HCT116 (cell line): ENCODE results near the gene ZNF804A. TPM values are rescaled to one million over a fixed set of nuclear protein-coding genes. Genes with fewer than 3 reads are reported as not detected.

Experiments
- ATAC-seq: fragments of 200-7000 bp; cut with Tn5 transposase; 2 replicates; pipeline ENCODE4 v1.9.1; 2020; ENCODE audit warnings: mild to moderate bottlenecking, moderate library complexity
- BruUV-seq: library from RNA; stranded (reverse); fragments of 400-500 nt; replicated peaks from 2 replicates; lab custom pipeline; 2021; lab: Mats Ljungman, UMichigan
- CTCF ChIA-PET: fragments of 300-600 bp; sonication (Branson Sonifier 250); formaldehyde crosslinking; loops from one replicate; lab custom pipeline; 2021; ENCODE audit warnings: antibody characterized with exemption; lab: Charles Lee
- POLR2A ChIA-PET: fragments of 300-600, 350-600 bp; sonication (Branson Sonifier 250); formaldehyde crosslinking; loops from one replicate; lab custom pipeline; 2021; ENCODE audit warnings: antibody characterized with exemption; lab: Charles Lee
- RAD21 ChIA-PET, 2 experiments: fragments of 300-600 bp; sonication (Branson Sonifier 250); formaldehyde crosslinking; loops; one replicate each; lab custom pipeline; 2023; ENCODE audit warnings: low total read pairs in 2 of 2; ENCODE audit not compliant: uncharacterized antibody in 2 of 2, unreplicated experiment in 2 of 2, low non-redundant PET in 1 of 2; lab: Charles Lee
- DNase-seq: peaks from one replicate; pipeline ENCODE4 v3.0.0-alpha.2; 2010; ENCODE audit warnings: low read depth, low spot score
- H2AFZ ChIP-seq: fragments of 200-600 bp; shearing (Covaris generic), sonication (generic); 2 replicates; pipeline ENCODE4 v1.6.1; 2017; ENCODE audit warnings: low read depth, mixed run types, mixed read lengths, antibody characterized with exemption, low read length; ENCODE audit not compliant: poor library complexity, severe bottlenecking
- H3K27ac ChIP-seq: 2 replicates; pipeline ENCODE4 v1.5.1; 2012; ENCODE audit warnings: low read depth, low read length
- H3K27me3 ChIP-seq: fragments of 200-600 bp; sonication (generic); 2 replicates; pipeline ENCODE4 v1.6.1; 2016; ENCODE audit warnings: mixed run types, low read length, mixed read lengths; ENCODE audit not compliant: insufficient read depth
- H3K36me3 ChIP-seq, 2 experiments: fragments of 200-500 bp in 1 of 2; fragments of 200-600 bp in 1 of 2; sonication (Bioruptor generic) in 1 of 2; sonication (generic) in 1 of 2; 2 replicates each; pipeline versions ENCODE4 v1.5.1 to v1.6.1; 2014 to 2016; ENCODE audit warnings: low read length in 2 of 2, inconsistent platforms in 1 of 2, mixed read lengths in 1 of 2, mixed run types in 1 of 2; ENCODE audit not compliant: insufficient read depth in 2 of 2, control insufficient read depth in 1 of 2
- H3K4me1 ChIP-seq, 2 experiments: fragments of 200-600 bp in 1 of 2; sonication (generic) in 1 of 2; 2 replicates each; pipeline versions ENCODE4 v1.5.1 to v1.6.1; 2012 to 2017; ENCODE audit warnings: low read length in 2 of 2, inconsistent platforms in 1 of 2, mild to moderate bottlenecking in 1 of 2, mixed read lengths in 1 of 2, mixed run types in 1 of 2, moderate library complexity in 1 of 2; ENCODE audit not compliant: insufficient read depth in 2 of 2, control insufficient read depth in 1 of 2
- H3K4me2 ChIP-seq: fragments of 200-600 bp; sonication (generic); 2 replicates; pipeline ENCODE4 v1.6.1; 2017; ENCODE audit warnings: mixed run types, low read length, mixed read lengths
- H3K4me3 ChIP-seq, 2 experiments: fragments of 200-600 bp in 1 of 2; sonication (generic) in 1 of 2; replicated peaks in 1 of 2; 2 replicates each; pipeline ENCODE4 v1.5.1; 2011 to 2016; ENCODE audit warnings: low read length in 2 of 2, control low read depth in 1 of 2, low read depth in 1 of 2, mild to moderate bottlenecking in 1 of 2, mixed read lengths in 1 of 2, mixed run types in 1 of 2
- H3K79me2 ChIP-seq: fragments of 200-600 bp; sonication (generic); 2 replicates; pipeline ENCODE4 v1.6.1; 2017; ENCODE audit warnings: mild to moderate bottlenecking, mixed run types, low read length, moderate library complexity, mixed read lengths; ENCODE audit not compliant: insufficient read depth
- H3K9ac ChIP-seq: fragments of 200-600 bp; sonication (generic); 2 replicates; pipeline ENCODE4 v1.6.1; 2016; ENCODE audit warnings: low read length, mixed read lengths
- H3K9me2 ChIP-seq: fragments of 200-600 bp; sonication (generic), shearing (Covaris generic); 2 replicates; pipeline ENCODE4 v1.6.1; 2017; ENCODE audit warnings: mixed run types, mild to moderate bottlenecking, moderate library complexity; ENCODE audit not compliant: insufficient read depth
- H3K9me3 ChIP-seq, 2 experiments: fragments of 200-500 bp in 1 of 2; fragments of 200-600 bp in 1 of 2; sonication (Bioruptor generic) in 1 of 2; sonication (generic) in 1 of 2; 2 replicates each; pipeline ENCODE4 v1.6.1; 2014 to 2017; ENCODE audit warnings: low read length in 2 of 2, mixed read lengths in 2 of 2, inconsistent platforms in 1 of 2, low read depth in 1 of 2, mild to moderate bottlenecking in 1 of 2, mixed run types in 1 of 2, moderate library complexity in 1 of 2; ENCODE audit not compliant: control insufficient read depth in 1 of 2, insufficient read depth in 1 of 2
- H4K20me1 ChIP-seq: fragments of 200-600 bp; sonication (generic), shearing (Covaris generic); 2 replicates; pipeline ENCODE4 v1.6.1; 2017; ENCODE audit warnings: mixed run types, mild to moderate bottlenecking, moderate library complexity; ENCODE audit not compliant: insufficient read depth
- ATF3 ChIP-seq: IDR thresholded peaks from 2 replicates; pipeline ENCODE4 v1.6.1; 2012
- CEBPB ChIP-seq: IDR thresholded peaks from 2 replicates; pipeline ENCODE4 v1.6.1; 2012; ENCODE audit warnings: low read depth
- EGR1 ChIP-seq: IDR thresholded peaks from 2 replicates; pipeline ENCODE4 v1.6.1; 2012; ENCODE audit warnings: low read depth
- ELF1 ChIP-seq: IDR thresholded peaks from 2 replicates; pipeline ENCODE4 v1.6.1; 2012; ENCODE audit warnings: low read depth, borderline replicate concordance
- EZH2 ChIP-seq: fragments of 200-600 bp; sonication (generic); IDR thresholded peaks from 2 replicates; pipeline ENCODE4 v1.6.1; 2017; ENCODE audit warnings: antibody characterized with exemption, mixed run types
- EZH2phosphoT487 ChIP-seq: fragments of 200-600 bp; IDR thresholded peaks from 2 replicates; pipeline ENCODE4 v1.6.1; 2018; ENCODE audit warnings: antibody characterized with exemption, borderline replicate concordance
- POLR2AphosphoS5 ChIP-seq: IDR thresholded peaks from 2 replicates; pipeline ENCODE4 v1.6.1; 2011; ENCODE audit warnings: mild to moderate bottlenecking, low read depth, low read length, moderate library complexity
- REST ChIP-seq: IDR thresholded peaks from 2 replicates; pipeline ENCODE4 v1.6.1; 2012; ENCODE audit warnings: low read depth
- SIN3A ChIP-seq: IDR thresholded peaks from 2 replicates; pipeline ENCODE4 v1.6.1; 2012; ENCODE audit warnings: low read depth
- SP1 ChIP-seq: IDR thresholded peaks from 2 replicates; pipeline ENCODE4 v1.6.1; 2012; ENCODE audit warnings: low read depth
- TCF7L2 ChIP-seq: IDR thresholded peaks from 2 replicates; pipeline ENCODE4 v1.7.0; 2011; ENCODE audit warnings: borderline replicate concordance, inconsistent platforms; ENCODE audit not compliant: insufficient read depth, insufficient read length; ENCODE audit errors: extremely low read depth
- YY1 ChIP-seq: IDR thresholded peaks from 2 replicates; pipeline ENCODE4 v1.6.1; 2011; ENCODE audit warnings: low read length, low read depth, moderate library complexity, mild to moderate bottlenecking; ENCODE audit not compliant: insufficient replicate concordance; ENCODE audit errors: extremely low read depth
- ZBTB33 ChIP-seq: IDR thresholded peaks from 2 replicates; pipeline ENCODE4 v1.6.1; 2011; ENCODE audit warnings: mild to moderate bottlenecking, low read length, moderate library complexity; ENCODE audit not compliant: insufficient replicate concordance; ENCODE audit errors: extremely low read depth
- ZFX ChIP-seq: fragments of 450-650 bp; IDR thresholded peaks from 2 replicates; pipeline ENCODE4 v1.6.1; 2017
- ZNF274 ChIP-seq: fragments of 200-500 bp; sonication (Bioruptor generic); IDR thresholded peaks from 2 replicates; pipeline ENCODE4 v1.6.1; 2014; ENCODE audit warnings: mild to moderate bottlenecking, low read depth, low read length, inconsistent platforms
- intact Hi-C: fragments of 100-400 bp; cut with micrococcal nuclease; formaldehyde crosslinking; loops from 2 replicates; pipeline ENCODE4 v1.10.0; 2022
- total RNA-seq: library from RNA; stranded (reverse); gene quantifications from one replicate; pipeline ENCODE4 v1.2.1, GENCODE V29; 2021; ENCODE audit not compliant: unreplicated experiment

ZNF804A gene
- total RNA-seq, 1 experiment from 2014 or later, result 0.61 TPM

GRCh38 chr2:184589261-184589660, 9.1 kb upstream of the ZNF804A start:
- no peak overlapping the region for H3K4me3 ChIP-seq
- DNase-seq, result no peak
- H3K27me3 ChIP-seq, result no peaks in the 10 kb centered on the region
- TF ChIP-seq CEBPB (no peak), POLR2AphosphoS5 (no peak), SIN3A (no peak), SP1 (no peak), ZBTB33 (no peak), TCF7L2 (no peak), YY1 (no peak), EGR1 (no peak), REST (no peak), EZH2 (no peak), ZNF274 (no peak), EZH2phosphoT487 (no peak), ZFX (no peak), ELF1 (no peak), ATF3 (no peak)
- no peaks in the 10 kb centered on the region for H3K36me3 ChIP-seq
- ChIA-PET RAD21 (no interaction called here), POLR2A (no interaction called here), CTCF (no interaction called here)
- no peaks in the 10 kb centered on the region; the same call in 1 of the 2 replicates for H3K9me2 ChIP-seq
- no peaks in the 10 kb centered on the region for H3K4me1 ChIP-seq
- no peak overlapping the region for H3K27ac ChIP-seq
- no peak overlapping the region for H3K4me2 ChIP-seq
- peak overlapping the region; percentile 77 for H2AFZ ChIP-seq
- ATAC-seq, result no peak
- BruUV-seq, result no TSS peak
- no peaks in the 10 kb centered on the region for H3K9me3 ChIP-seq
- intact Hi-C loops, result no loop called here
- no peak overlapping the region for H3K9ac ChIP-seq
- H3K79me2 ChIP-seq, result no peaks in the 10 kb centered on the region
- no peaks in the 10 kb centered on the region for H4K20me1 ChIP-seq
